NCI-H2029 (cell line): ENCODE data around the gene C11orf86.
"Not testable (repeated sequence)": the region's sequence is repeated elsewhere in the genome, so short reads cannot be mapped to it uniquely, and the experiment has no call there.

ENCODE experiments used
- DNase-seq: peaks from one replicate; lab custom pipeline; 2025; lab: John Stamatoyannopoulos, UW

C11orf86 gene

GRCh38 chr11:66992041-66992440 is 16.9 kb downstream of the C11orf86 start:
- no peak for DNase-seq

- DNase-seq: no peak
Measured at GRCh38 chr11:66996609-66997273, 21.6 kb downstream of the C11orf86 start.

- DNase-seq: no peak
Measured at GRCh38 chr11:66999555-66999954, 24.5 kb downstream of the C11orf86 start.

- DNase-seq: no peak
Measured at GRCh38 chr11:67001332-67001731, 26.2 kb downstream of the C11orf86 start.

GRCh38 chr11:67002297-67002913 is 27.3 kb downstream of the C11orf86 start:
- no peak for DNase-seq

- DNase-seq: no peak
Measured at GRCh38 chr11:67002921-67003411, 27.9 kb downstream of the C11orf86 start.

- DNase-seq: not testable (repeated sequence)
Measured at GRCh38 chr11:67005200-67005599, 30.1 kb downstream of the C11orf86 start.

GRCh38 chr11:67006029-67006884 is 31.2 kb downstream of the C11orf86 start:
- DNase-seq: peak; percentile 42

- DNase-seq: no peak
Measured at GRCh38 chr11:67007126-67007525, 32.0 kb downstream of the C11orf86 start.

GRCh38 chr11:67010296-67010905 is 35.3 kb downstream of the C11orf86 start:
- DNase-seq: no peak

GRCh38 chr11:67013511-67014045 is 38.5 kb downstream of the C11orf86 start:
- no peak for DNase-seq

- DNase-seq: no peak
Measured at GRCh38 chr11:67014343-67014742, 39.2 kb downstream of the C11orf86 start.

- DNase-seq: no peak
Measured at GRCh38 chr11:67015048-67015447, 39.9 kb downstream of the C11orf86 start.

- DNase-seq: no peak
Measured at GRCh38 chr11:67016550-67016949, 41.4 kb downstream of the C11orf86 start.

- no peak for DNase-seq
Measured at GRCh38 chr11:67020949-67021348, 45.8 kb downstream of the C11orf86 start.

GRCh38 chr11:67022341-67022933 is 47.3 kb downstream of the C11orf86 start:
- DNase-seq: no peak

GRCh38 chr11:67022961-67023956 is 48.2 kb downstream of the C11orf86 start, which contains the start of gene SYT12:
Gene SYT12, plus strand, starts transcription at chr11:67023134. Its CDS starts 7,011 bp downstream, at chr11:67030145.
- no peak for DNase-seq

GRCh38 chr11:67023957-67024353 is 48.9 kb downstream of the C11orf86 start:
- no peak for DNase-seq

GRCh38 chr11:67024410-67024809 is 49.3 kb downstream of the C11orf86 start:
- no peak for DNase-seq

GRCh38 chr11:67024966-67025365 is 49.9 kb downstream of the C11orf86 start:
- DNase-seq: no peak
